ENCODE data around the gene SERP2. TPM values are rescaled to one million over a fixed set of nuclear protein-coding genes. Genes with fewer than 3 reads are reported as not detected.

The SERP2 gene
- total and polyA plus RNA-seq, 2 of the 8 experiments (the other 6 are each of a cell fraction or from before 2014, with no cell fraction given), result 2.0 to 2.3 TPM

- TF ChIP-seq CHD7 (IDR thresholded peaks at IDR 0.05; ENCODE audit: insufficient replicate concordance, low read length) (no peak), CBX5 (IDR thresholded peaks at IDR 0.05; ENCODE audit: low read depth, low read length) (no peak)
Observed at GRCh38 chr13:44404261-44405132, 30.9 kb downstream of the SERP2 start (continued).
